Activated gamma-delta T cell treated with Interleukin-2 at 50 U/mL for 16 hours (primary cell): ENCODE measurements around the gene HGFAC.

Experiments
- DNase-seq: peaks from one replicate; pipeline ENCODE4 v3.0.0-alpha.2; 2020

Gene HGFAC

GRCh38 chr4:3464349-3464905 lies 22.7 kb downstream of the HGFAC start:
- no peak for DNase-seq

GRCh38 chr4:3464911-3465697 lies 23.3 kb downstream of the HGFAC start:
- no peak for DNase-seq

GRCh38 chr4:3465698-3466671 lies 24.2 kb downstream of the HGFAC start:
- DNase-seq = no peak

- DNase-seq = no peak
Observed at GRCh38 chr4:3466691-3467600, 25.2 kb downstream of the HGFAC start.

- no peak for DNase-seq
Observed at GRCh38 chr4:3467601-3468031, 25.8 kb downstream of the HGFAC start.

- no peak for DNase-seq
Observed at GRCh38 chr4:3468154-3468553, 26.4 kb downstream of the HGFAC start.

GRCh38 chr4:3468804-3469203 lies 27.0 kb downstream of the HGFAC start:
- DNase-seq = no peak

GRCh38 chr4:3469386-3470243 lies 27.8 kb downstream of the HGFAC start:
- DNase-seq = no peak

- DNase-seq = no peak
Observed at GRCh38 chr4:3470244-3471097, 28.7 kb downstream of the HGFAC start.

- no peak for DNase-seq
Observed at GRCh38 chr4:3471098-3471760, 29.5 kb downstream of the HGFAC start.

GRCh38 chr4:3471886-3472285 lies 30.1 kb downstream of the HGFAC start:
- DNase-seq = no peak

GRCh38 chr4:3472411-3473141 lies 30.8 kb downstream of the HGFAC start:
- no peak for DNase-seq

- DNase-seq = no peak
Observed at GRCh38 chr4:3473181-3473950, 31.6 kb downstream of the HGFAC start.

- no peak for DNase-seq
Observed at GRCh38 chr4:3473996-3474765, 32.4 kb downstream of the HGFAC start.

GRCh38 chr4:3475041-3475712 lies 33.4 kb downstream of the HGFAC start:
- no peak for DNase-seq

GRCh38 chr4:3475713-3476260 lies 34.0 kb downstream of the HGFAC start:
- DNase-seq = no peak

- no peak for DNase-seq
Observed at GRCh38 chr4:3476341-3476747, 34.6 kb downstream of the HGFAC start.
